DMS114 treated with DMSO at 0.1 percent for 48 hours (cell line): ENCODE measurements around the gene PRKAG3.

Experiments used
- DNase-seq: peaks from one replicate; lab custom pipeline; 2025; ENCODE audit not compliant: unreplicated experiment; lab: John Stamatoyannopoulos, UW

The PRKAG3 gene

DNA sequence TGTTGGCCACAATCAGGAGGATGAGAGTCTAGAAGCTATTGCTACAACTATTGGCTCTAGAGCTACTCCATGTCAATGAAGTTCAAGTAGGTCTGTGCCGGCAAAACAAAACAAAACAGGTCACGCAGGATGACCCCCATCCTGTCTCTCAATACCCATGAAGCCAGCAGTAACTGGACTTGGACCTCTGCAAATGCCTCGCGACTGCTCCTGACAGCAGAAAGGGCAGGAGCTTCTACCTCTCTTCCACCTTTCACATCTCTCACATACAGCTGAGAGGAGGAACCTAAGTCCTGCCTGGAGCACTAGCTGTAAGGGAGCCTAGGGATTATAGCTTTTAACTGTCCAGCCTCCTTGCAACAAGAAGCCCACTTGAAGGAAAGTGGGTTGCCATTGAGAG, 16.0 kb downstream of the PRKAG3 start:
- no peak for DNase-seq

DNA sequence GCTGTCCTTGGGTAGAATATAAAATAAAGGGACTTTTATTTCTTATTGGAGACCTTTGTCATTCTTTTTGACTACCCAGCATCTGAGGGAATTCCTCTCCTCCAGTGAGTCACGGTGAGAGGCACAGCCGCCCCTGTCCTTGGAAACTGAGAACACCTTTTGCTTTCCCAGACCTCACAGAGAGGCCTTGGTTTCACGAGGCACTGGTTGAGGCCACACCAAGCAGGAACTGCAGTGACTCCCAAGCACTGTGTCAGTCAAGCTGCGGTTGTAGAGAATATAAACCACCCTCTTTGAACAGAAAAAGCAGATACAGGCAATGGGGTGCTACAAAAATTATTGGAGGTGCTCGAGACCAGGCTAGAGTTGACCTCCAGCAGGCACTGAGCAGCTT, 16.4 kb downstream of the PRKAG3 start:
- no peak for DNase-seq

GRCh38 chr2:218814540-218815243, 16.9 kb downstream of the PRKAG3 start:
- no peak for DNase-seq

- no peak for DNase-seq
Measured at GRCh38 chr2:218813771-218814460, 17.7 kb downstream of the PRKAG3 start.

- DNase-seq: no peak
Measured at GRCh38 chr2:218812861-218813260, 18.7 kb downstream of the PRKAG3 start.

DNA sequence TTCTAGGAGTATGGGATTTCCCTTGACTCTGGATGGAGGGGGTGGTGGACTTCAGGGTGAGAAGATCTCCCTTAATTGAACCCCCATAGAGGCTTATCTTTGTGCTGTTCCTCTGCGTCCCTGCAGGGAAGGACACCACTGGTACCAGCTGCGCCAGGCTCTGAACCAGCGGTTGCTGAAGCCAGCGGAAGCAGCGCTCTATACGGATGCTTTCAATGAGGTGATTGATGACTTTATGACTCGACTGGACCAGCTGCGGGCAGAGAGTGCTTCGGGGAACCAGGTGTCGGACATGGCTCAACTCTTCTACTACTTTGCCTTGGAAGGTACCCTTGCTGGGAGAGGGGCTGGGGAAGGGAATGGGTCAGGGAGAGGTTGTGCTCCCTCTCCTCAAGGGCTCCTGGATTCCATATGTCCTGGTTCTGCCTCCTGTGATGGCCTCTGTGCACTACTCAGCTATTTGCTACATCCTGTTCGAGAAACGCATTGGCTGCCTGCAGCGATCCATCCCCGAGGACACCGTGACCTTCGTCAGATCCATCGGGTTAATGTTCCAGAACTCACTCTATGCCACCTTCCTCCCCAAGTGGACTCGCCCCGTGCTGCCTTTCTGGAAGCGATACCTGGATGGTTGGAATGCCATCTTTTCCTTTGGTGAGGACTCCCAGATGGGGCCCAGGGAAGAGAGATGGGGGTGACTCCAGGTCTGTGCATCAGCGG, 19.3 kb downstream of the PRKAG3 start:
- DNase-seq: no peak

- DNase-seq: no peak
Measured at GRCh38 chr2:218811382-218811781, 20.2 kb downstream of the PRKAG3 start.

DNA sequence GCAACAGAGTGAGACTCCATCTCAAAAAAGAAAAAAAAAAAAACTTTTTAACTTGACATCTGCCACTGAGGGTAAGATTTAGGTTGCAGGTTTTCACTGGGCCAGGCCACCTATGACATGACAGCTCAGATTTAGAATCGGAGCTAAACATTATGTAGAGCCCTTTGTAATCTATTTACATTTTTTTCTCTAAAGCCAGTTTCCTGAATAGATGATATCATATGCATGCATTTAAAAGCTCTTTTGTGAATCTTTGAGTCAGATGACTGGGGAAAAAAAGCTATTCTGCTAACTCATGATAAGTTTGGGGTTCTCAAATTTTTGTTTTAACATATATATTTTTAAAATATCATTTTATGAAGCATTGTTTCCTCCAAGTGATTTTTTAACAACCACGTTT, 21.3 kb downstream of the PRKAG3 start:
- no peak for DNase-seq

GRCh38 chr2:218809515-218809914, 22.1 kb downstream of the PRKAG3 start:
- no peak for DNase-seq

DNA sequence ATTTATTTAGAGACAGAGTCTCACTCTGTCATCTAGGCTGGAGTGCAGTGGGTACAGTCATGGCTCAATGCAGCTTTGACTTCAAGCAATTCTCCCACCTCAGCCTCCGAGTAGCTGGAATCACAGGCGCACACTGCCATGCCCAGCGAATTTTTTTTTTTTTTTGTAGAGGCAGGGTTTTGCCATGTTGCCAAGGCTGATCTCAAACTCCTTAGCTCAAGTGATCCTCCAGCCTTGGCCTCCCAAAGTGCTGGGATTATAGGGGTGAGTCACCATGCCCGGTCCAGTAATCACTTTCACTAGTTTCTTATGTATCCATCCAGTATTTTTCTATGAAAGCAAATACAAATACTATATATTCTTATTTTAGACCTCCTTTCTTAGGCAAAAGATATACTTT, 24.0 kb downstream of the PRKAG3 start:
- DNase-seq: no peak

GRCh38 chr2:218806346-218806978, 25.1 kb downstream of the PRKAG3 start:
- DNase-seq: no peak

DNA sequence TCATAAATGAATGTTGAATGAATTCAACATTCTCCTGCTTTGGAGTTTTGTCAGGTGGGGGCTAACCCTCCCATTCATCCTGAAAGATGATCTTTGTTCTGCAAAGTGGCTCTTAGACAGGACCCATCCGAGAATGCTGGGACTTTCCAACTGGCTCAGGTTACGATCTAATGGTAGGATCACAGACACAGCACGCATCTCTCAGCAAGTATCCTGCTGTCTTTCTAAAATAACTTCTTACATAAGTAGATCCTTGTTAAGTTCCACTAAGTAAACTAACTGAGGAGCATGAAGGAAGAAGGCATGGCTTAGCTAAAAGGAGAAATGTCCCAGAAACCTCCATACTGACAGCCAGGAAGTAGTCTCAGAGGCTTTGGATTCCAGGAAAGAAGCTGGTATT, 26.0 kb downstream of the PRKAG3 start:
- DNase-seq: no peak

- DNase-seq: no peak
Measured at GRCh38 chr2:218804817-218805216, 26.8 kb downstream of the PRKAG3 start.

GRCh38 chr2:218802386-218802994, 29.1 kb downstream of the PRKAG3 start:
- no peak for DNase-seq

GRCh38 chr2:218799990-218800389, 31.6 kb downstream of the PRKAG3 start:
- no peak for DNase-seq

DNA sequence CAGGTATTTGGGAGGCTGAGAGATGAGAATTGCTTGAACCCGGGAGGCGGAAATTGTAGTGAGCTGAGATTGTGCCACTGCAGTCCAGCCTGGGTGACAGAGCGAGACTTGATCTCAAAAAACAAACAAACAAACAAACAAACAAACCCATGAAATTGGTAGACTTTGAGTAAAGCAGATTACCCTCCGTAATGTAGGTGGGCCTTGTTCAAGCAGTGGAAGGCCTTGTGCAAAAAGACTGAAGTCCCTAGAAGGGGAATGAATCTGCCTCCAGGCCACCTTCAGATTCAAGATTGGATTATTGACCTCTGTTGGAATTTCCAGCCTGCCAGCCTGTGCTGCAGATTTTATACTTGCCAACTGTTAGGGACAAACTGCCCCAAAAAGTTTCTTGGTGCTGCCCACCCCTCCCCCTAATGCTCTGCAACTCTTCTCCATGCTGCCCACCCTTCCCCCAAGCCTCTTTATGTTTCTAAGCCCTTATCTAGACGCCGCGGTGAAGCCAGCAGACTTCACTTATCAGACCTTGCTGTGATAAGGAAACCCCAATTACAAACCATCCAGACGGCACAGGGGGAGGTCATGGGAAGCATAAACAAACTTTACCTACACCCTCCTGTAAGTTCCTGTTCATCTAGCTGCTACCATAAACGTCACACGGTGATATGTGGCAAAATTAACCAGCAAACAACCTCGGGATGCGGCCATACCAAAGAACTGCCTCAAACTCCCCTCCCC, 32.7 kb downstream of the PRKAG3 start:
- no peak for DNase-seq

DNA sequence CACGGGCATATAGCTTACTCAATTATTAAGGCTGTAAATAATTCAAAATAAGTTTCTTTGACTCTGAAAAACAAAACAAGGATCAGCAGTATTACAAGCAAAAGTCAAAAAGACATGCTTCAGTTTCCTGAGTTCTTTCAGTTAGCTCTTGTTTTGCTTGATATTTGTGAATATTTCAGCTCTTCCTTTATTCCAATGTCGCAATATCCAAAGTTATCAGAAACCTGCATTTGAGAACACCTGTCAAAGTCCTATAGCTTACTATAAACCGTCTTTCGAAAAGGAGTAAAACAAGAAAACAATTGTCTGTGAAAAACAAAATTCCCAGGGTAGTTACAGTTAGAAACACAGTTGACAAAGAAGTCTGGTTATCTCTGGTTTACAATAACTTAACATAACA, 34.9 kb downstream of the PRKAG3 start:
- DNase-seq: no peak

DNA sequence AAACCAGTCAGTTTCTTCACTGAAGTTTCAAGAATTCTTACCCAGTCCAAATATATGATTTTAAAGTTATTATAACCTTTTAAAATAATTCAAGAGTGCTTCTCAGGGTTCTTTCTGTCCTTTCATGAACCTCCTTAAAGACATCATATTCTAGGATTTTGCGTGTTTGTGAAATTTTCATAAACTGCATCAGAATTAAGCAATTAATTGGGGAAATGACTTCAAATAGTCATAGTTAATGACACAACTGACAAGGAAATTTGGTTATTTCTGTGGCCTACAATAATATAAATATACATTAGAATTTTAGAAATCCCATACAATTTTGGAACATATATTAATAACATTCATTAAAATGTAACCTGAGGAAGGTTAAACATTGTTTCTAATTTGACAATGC, 39.2 kb downstream of the PRKAG3 start:
- no peak for DNase-seq

DNA sequence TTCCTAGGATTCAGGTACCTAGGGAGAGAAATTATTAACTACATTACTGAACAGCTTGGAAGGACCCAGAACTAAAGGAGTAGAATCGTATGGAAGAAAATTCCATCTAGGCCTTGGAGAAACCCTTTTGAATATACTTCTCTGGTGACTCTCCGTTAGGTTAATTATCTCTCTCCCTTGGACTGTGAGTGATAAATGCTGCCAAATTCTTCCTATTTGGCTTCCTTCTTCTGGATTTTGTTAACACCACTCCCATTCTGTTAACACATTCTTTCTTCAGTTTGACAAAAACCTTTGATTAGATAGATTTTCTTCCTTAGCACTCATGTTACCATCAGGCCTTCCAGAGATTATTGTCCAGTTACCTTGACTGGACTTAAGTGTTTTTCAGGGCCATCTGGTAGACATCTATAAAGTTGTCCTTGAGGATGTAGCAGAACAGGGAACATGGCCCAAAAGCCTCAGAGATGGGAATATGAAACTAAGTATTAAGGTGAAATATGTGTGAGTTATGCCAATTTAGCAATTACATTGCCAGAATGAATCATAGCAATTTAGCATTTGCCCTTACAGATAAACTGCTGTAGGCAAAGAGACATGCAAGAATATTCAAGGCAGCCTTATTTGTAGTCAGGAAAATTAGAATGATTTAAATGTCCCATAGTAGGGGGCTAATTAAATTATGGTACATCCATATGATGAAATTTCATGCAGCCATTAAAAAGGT, 42.9 kb downstream of the PRKAG3 start:
- no peak for DNase-seq

GRCh38 chr2:218786133-218786532, 45.5 kb downstream of the PRKAG3 start:
- DNase-seq: no peak
